CD4-positive, alpha-beta T cell treated with Interferon gamma for 1 hour (primary cell): ENCODE measurements around the gene RIBC2.
A peak's percentile ranks its signal among the peaks of the same experiment; 100 is the strongest.
"Not testable (repeated sequence)": the region's sequence is repeated elsewhere in the genome, so short reads cannot be mapped to it uniquely, and the experiment has no call there.

Source experiments
- DNase-seq: peaks from one replicate; pipeline ENCODE4 v3.0.0-alpha.2; 2020

RIBC2 gene

GRCh38 chr22:45425531-45426265 lies 12.2 kb downstream of the RIBC2 start:
- DNase-seq: no peak

DNA sequence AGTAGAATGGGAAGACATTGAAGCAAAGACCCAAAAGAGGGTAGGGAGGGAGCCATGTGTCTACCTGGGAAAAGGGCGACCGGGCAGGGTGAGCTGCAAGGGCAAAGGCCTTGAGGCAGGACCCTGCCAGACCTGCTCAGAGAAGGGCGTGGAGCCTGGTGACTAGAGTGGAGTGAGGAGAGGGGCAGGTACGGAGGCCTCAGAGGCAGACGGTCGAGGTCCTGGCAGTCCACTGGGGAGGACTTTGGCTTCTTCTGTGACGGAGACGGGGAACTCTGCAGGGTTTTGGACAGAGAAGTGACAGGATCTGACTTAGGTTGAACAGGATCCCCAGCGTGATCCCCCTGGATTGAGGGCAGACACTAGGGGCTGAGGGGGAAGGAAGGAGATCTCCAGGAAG lies 12.9 kb downstream of the RIBC2 start:
- no peak for DNase-seq

- no peak for DNase-seq
Measured at GRCh38 chr22:45427114-45427513, 13.6 kb downstream of the RIBC2 start.

- DNase-seq: no peak
Measured at GRCh38 chr22:45428391-45429385, 15.2 kb downstream of the RIBC2 start.

GRCh38 chr22:45429424-45429823 lies 15.9 kb downstream of the RIBC2 start:
- DNase-seq: no peak

DNA sequence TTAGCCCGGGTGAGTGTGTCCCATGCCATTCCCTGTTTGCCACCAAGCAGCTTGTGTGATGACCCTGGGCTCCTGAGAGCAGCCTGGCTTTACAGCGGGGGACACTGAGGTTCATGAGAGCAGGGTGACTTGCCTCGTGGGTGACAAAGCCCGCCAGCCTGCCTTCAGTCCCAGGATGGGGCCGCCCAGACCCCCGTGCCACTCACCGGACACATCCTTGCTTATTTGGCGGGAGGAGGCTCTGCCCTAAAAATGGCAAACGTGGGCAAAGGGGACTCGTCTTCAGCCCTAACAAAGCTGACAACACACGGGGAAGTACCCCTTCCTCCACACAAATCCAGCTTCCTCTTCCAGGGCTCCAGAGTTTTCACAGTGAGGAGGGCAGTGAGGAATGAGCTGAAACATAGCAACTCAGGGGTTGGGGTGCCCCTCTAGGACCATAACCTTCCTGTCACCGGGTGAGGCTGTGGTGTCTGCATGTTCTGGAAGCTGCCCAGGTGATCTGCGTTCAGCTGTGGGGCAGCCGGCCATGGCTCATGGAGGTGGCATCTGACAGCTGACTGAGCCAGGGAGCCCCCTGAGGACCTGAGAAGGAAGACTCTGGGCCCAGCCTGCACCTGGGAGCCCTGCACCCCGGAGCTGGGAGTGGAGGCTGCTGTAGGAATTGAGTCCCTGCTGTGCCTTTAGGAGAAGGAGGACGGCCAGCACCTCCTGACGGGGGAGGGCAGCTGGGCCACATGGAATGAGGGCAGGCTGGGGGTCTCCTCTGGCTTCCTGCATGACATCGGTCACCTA lies 16.7 kb downstream of the RIBC2 start:
- no peak for DNase-seq

DNA sequence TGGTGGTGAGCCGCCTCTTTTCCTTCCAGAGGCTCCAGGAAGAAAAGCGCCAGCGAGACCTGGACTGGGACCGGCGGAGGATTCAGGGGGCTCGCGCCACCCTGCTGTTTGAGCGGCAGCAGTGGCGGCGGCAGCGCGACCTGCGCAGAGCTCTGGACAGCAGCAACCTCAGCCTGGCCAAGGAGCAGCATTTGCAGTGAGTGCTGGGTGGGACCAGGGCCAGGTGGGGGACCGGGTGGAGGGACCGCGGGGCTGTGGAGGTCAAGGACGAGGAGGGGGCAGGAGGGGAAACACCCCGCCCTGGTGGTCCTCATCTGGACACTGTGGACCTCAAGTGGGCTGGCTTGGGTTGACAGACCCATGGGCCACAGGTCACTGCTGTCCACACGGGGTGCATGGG lies 17.4 kb downstream of the RIBC2 start:
- no peak for DNase-seq

GRCh38 chr22:45434981-45435380 lies 21.5 kb downstream of the RIBC2 start:
- no peak for DNase-seq

GRCh38 chr22:45435544-45436139 lies 22.1 kb downstream of the RIBC2 start:
- peak; percentile 80 for DNase-seq

GRCh38 chr22:45436871-45437517 lies 23.5 kb downstream of the RIBC2 start:
- not testable (repeated sequence) for DNase-seq

- no peak for DNase-seq
Measured at GRCh38 chr22:45438336-45438735, 24.8 kb downstream of the RIBC2 start.

- not testable (repeated sequence) for DNase-seq
Measured at GRCh38 chr22:45440688-45441087, 27.2 kb downstream of the RIBC2 start.

DNA sequence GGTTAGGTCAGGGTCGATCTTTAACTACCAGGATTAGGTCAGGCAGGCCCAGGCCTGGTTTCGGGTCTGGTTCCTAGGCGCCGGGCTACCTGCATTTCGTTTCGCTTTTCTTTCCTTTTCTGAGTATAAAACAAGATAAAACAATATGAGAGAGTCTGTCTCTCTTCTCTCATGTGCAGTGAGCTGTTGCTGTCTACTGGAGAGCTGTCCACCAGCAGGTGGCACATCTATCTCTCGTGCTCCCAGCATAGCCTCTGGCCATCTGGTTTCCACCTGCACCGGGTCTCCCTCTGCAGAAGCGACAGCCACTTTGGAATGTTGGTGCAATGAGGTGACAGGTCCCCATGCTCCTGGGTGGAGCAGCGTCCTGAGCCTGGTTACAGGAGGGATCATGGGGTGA lies 27.6 kb downstream of the RIBC2 start:
- DNase-seq: peak; percentile 24

DNA sequence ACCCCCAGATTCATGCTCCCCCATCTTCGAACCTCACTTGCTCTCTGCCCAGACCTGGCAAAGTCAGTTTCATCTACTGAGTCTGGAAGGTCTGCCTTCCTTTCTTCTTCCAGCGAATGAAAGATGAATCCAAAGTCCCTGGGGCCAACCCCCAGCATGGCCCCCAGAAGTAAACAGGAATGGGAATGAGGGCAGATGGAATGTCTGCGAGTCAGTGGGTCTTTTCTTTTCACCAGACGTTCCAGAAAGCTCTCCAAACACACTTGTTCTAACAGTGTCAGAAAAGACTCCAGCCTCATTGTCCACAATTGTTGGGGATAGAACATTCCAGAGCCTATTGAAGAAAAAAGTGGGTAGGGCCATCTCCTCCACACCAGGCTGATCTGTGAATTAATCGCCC lies 28.6 kb downstream of the RIBC2 start:
- no peak for DNase-seq

GRCh38 chr22:45444168-45444567 lies 30.7 kb downstream of the RIBC2 start:
- DNase-seq: no peak

DNA sequence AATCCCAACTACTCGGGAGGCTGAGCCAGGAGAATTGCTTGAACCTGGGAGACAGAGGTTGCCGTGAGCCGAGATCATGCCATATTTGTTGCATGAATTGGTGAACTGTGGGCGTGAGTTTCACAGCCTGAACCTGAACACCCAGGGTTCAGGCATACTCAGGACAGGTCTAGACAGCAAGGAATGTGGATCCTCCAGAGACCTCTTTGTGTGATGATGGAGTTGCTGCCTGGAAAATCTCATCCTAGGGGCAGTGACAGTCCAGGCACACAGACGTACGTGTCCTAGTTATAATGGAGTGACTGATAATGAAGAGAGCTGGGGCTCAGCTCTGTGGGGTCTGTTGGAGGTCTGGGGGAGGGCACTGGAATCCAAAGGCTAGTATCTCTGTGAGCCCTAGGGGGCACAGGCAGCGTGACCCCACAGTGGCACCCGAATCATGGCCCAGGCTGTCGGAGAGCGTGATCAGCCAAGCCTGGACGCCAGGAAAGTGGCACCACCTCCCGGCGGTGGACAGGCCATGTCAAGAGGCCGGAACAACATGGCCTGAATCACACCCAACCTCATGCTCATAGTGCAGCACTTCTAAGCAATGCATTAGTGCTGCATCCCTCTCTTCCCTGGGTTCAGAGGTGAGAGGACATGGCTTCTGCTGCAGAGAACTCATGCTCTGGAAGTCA lies 31.7 kb downstream of the RIBC2 start:
- DNase-seq: no peak

- DNase-seq: no peak
Measured at GRCh38 chr22:45446216-45446615, 32.7 kb downstream of the RIBC2 start.

GRCh38 chr22:45447596-45447995 lies 34.1 kb downstream of the RIBC2 start:
- DNase-seq: not testable (repeated sequence)

DNA sequence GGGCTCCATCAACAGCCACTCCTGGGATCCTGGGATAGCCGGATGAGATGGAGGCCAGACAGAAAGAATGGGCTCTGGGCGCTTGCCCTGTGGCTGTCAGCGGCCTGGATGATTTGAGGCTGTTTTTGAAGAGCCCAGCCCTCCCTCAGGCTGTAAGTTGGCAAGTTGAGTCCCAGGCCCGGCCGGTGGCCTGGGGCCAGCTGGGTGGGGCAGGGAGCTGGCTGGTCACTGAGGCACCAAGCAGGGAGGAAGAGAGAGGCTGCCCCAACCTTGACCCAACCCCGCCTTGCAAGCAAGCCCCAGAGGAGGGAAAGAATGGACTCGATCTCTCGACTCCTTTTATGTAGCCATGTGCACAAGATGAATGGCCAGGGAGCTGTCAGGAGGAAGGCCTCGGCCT lies 34.9 kb downstream of the RIBC2 start:
- no peak for DNase-seq

- DNase-seq: not testable (repeated sequence)
Measured at GRCh38 chr22:45449442-45449841, 35.9 kb downstream of the RIBC2 start.

DNA sequence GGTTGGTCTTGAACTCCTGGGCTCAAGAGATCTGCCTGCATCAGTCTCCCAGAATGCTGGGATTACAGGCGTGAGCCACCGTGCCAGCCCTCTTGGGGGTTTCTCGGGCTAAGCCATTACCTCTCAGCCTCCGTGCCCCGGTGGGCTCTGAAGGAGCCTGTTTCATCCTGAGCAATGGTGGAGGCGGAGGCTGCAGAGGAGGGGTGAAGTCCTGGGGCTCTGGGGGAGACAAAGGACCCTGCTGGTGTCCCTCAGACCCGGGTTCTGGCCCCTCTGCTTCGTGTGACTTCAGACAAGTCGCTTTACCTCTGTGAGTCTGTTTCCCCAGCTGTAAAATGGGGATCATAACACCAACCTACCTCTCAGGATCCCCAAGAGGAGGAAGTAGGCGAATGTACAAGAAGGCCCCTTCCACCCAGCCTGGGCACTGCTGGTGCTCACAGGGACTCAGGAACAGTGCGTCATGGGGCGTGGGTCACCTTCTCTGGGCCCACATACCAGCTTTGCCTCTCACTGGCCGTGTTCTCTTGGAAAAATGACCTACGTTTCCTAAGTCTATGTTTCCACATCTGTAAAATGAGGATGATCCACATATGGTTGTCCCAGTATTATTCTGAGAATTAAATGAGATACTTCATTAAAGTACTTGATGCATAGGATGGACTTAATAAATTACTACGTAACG lies 36.8 kb downstream of the RIBC2 start:
- no peak for DNase-seq
